Endothelial cell of umbilical vein (primary cell): ENCODE data around the gene TAF6.

Source experiments
- CTCF ChIP-seq, 2 donors: IDR thresholded peaks; 1 replicate in 1 of 2; 2 replicates in 1 of 2; pipeline ENCODE4 v1.5.1; 2011; ENCODE audit warnings: low read length in 2 of 2, mild to moderate bottlenecking in 2 of 2, moderate library complexity in 2 of 2, control low read depth in 1 of 2, inconsistent platforms in 1 of 2, low read depth in 1 of 2; ENCODE audit not compliant: insufficient read depth in 1 of 2; ENCODE audit errors: extremely low read depth in 1 of 2
- MAX ChIP-seq: IDR thresholded peaks from 2 replicates; pipeline ENCODE4 v1.6.1; 2011; ENCODE audit not compliant: insufficient read depth, insufficient read length
- POLR2A ChIP-seq: IDR thresholded peaks from 2 replicates; pipeline ENCODE4 v1.6.1; 2012; ENCODE audit warnings: low read depth, mild to moderate bottlenecking, control low read depth, low read length
- POLR2AphosphoS5 ChIP-seq: IDR thresholded peaks from 2 replicates; pipeline ENCODE4 v1.6.1; 2012; ENCODE audit warnings: low read depth, mild to moderate bottlenecking, control low read depth, low read length, moderate library complexity; ENCODE audit not compliant: insufficient read depth

GRCh38 chr7:100159099-100159623 lies 40.0 kb upstream of the TAF6 start:
- no peak for TF ChIP-seq MAX
- no peak for TF ChIP-seq POLR2A
- TF ChIP-seq CTCF (IDR thresholded peaks at IDR 0.05; ENCODE audit: extremely low read depth in 1 of 2, insufficient read depth in 1 of 2, low read depth in 1 of 2, low read length in 2 of 2): no peak
- no peak for TF ChIP-seq POLR2AphosphoS5
